ENCODE measurements around the gene FNDC11.

DNA sequence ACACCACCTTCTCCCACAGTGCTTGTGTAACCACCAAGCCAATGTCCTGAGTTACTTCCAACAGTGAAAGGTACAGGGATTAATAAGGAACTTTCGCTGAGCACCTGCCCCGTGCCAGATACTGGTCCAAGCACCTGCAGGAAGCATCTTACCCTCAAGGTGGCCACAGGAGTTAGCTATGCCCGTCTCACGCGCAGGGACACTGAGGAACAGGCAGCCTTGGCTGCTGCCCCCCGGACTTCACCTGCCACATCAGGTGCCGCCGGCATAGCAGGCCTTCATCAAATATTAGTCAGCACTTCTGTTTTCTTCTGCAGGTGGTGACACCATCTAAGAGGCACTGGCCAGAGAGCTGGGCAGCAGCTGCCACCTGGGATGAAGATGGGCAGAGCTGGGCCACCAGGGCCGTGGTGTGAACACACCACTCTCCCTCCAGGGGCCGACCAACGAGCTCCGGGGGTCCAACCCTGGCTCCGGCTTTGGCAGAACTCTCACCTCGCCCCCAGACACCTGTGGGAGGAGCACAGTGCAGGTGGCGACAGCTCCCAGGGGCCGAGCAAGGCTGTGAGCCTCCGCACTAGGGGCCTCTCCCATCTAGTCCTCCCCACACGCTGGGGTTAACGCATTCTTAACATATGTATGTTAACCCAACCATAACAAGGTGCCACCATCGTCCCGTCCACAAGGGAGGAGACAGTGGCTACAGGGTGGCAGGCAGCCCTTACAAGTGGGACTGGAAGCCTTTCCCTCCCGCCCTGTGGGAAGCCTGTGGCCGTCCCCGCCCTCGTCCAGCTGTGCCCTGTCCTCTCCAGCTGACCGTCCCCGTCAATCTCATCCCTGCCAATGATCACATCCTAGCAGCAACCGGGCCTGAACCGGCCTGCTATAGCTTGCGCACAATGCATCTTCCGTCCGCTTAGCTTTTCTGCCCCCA, 36.3 kb upstream of the FNDC11 start:
- TF ChIP-seq, protein P1, sequence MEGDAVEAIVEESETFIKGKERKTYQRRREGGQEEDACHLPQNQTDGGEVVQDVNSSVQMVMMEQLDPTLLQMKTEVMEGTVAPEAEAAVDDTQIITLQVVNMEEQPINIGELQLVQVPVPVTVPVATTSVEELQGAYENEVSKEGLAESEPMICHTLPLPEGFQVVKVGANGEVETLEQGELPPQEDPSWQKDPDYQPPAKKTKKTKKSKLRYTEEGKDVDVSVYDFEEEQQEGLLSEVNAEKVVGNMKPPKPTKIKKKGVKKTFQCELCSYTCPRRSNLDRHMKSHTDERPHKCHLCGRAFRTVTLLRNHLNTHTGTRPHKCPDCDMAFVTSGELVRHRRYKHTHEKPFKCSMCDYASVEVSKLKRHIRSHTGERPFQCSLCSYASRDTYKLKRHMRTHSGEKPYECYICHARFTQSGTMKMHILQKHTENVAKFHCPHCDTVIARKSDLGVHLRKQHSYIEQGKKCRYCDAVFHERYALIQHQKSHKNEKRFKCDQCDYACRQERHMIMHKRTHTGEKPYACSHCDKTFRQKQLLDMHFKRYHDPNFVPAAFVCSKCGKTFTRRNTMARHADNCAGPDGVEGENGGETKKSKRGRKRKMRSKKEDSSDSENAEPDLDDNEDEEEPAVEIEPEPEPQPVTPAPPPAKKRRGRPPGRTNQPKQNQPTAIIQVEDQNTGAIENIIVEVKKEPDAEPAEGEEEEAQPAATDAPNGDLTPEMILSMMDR (IDR thresholded peaks at IDR 0.05) = no peak
- TF ChIP-seq POLR2A (IDR thresholded peaks at IDR 0.05) = no peak

All from transverse colon (tissue), 3 donors.